ENCODE measurements around the gene SHANK3.

SHANK3 gene

GRCh38 chr22:50714631-50715179 lies 42.1 kb downstream of the SHANK3 start:
- DNase-seq = no peak

GRCh38 chr22:50715250-50715649 lies 42.6 kb downstream of the SHANK3 start:
- DNase-seq = no peak

DNA sequence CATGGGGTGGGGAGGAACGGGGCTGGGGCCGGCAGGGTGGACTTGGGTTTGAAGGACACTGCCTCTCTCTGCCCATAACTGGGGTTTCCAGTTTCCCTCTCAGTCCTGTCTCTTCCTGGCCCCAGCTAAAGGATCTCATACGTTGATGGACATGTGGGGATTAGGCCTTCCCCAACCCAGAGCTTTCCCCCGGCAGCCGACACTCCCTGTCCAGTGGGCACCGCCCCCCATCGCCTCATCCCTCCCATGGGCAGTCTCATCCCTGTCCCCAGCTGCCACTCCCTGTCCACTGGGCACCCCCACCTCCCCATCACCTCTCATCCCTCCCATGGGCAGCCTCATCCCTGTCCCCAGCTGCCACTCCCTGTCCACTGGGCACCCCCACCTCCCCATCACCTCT lies 43.2 kb downstream of the SHANK3 start:
- DNase-seq = no peak

DNA sequence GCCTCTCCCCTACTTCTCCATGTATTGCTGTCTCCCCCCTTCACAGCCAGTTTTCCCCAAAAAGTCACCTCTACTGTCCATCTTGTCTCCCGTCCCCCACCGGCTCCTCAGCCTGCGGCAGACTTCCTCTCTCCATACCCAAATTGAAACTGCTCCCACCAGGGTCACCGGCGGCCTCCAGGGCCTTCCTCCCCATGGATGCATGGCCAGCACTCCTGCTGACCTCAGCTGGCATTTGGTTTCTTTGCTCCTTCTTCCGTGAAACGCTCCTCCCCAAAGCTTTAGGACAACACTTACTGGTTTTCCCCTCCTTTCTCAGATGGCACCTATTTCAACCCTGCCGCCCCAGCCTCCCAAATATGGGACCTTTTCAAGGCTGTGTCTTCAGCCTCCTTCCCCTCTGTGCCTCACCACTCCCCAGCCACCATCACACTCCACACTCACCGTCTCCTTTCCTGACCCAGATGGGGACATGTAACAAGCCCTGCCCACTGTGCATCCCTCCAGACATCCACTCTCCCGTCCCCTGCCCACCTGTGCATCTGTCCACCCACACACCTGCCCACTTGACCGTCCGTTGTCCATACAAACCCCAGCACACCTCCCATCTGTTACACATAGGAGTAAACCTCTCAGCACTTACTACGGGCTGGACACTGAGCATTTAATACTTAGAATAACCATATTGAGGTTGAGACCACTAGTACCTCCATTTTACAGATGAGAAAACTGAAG lies 43.8 kb downstream of the SHANK3 start:
- DNase-seq = no peak

- no peak for DNase-seq
These were observed 45.2 kb downstream of the SHANK3 start for GRCh38 chr22:50717709-50718351.

DNA sequence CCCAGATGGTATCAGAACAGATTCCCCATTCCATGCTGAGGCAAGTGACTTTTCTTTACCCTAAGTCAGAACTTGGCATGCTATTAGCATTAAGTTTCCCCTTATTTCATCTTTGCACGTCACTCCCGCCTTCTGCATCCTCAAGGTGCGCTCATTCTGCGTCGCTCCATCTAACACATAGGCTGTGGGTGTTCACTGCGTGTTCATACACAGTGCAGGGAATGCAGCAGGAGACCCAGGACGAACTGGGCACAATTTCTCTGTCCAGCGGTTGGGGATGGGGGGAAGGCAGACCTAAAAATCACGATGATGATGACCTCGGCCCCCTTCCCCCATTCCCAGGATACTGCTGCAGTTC lies 45.7 kb downstream of the SHANK3 start:
- no peak for DNase-seq

- DNase-seq = no peak
These were observed 47.2 kb downstream of the SHANK3 start for GRCh38 chr22:50719814-50720300.

DNA sequence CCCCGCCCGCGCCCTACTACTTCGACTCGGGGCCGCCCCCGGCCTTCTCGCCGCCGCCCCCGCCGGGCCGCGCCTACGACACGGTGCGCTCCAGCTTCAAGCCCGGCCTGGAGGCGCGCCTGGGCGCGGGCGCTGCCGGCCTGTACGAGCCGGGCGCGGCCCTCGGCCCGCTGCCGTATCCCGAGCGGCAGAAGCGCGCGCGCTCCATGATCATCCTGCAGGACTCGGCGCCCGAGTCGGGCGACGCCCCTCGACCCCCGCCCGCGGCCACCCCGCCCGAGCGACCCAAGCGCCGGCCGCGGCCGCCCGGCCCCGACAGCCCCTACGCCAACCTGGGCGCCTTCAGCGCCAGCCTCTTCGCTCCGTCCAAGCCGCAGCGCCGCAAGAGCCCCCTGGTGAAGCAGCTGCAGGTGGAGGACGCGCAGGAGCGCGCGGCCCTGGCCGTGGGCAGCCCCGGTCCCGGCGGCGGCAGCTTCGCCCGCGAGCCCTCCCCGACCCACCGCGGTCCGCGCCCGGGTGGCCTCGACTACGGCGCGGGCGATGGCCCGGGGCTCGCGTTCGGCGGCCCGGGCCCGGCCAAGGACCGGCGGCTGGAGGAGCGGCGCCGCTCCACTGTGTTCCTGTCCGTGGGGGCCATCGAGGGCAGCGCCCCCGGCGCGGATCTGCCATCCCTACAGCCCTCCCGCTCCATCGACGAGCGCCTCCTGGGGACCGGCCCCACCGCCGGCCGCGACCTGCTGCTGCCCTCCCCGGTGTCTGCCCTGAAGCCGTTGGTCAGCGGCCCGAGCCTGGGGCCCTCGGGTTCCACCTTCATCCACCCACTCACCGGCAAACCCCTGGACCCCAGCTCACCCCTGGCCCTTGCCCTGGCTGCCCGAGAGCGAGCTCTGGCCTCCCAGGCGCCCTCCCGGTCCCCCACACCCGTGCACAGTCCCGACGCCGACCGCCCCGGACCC lies 48.0 kb downstream of the SHANK3 start:
- no peak for DNase-seq

GRCh38 chr22:50721257-50721844 lies 48.7 kb downstream of the SHANK3 start:
- DNase-seq = no peak

- DNase-seq = no peak
These were observed 49.6 kb downstream of the SHANK3 start for GRCh38 chr22:50722048-50722701.
